Eye (tissue), 1 donor: ENCODE data around the gene DBNL.

Experiments
- DNase-seq: peaks from one replicate; pipeline ENCODE4 v3.0.0-alpha.2; 2015

Gene DBNL

DNA sequence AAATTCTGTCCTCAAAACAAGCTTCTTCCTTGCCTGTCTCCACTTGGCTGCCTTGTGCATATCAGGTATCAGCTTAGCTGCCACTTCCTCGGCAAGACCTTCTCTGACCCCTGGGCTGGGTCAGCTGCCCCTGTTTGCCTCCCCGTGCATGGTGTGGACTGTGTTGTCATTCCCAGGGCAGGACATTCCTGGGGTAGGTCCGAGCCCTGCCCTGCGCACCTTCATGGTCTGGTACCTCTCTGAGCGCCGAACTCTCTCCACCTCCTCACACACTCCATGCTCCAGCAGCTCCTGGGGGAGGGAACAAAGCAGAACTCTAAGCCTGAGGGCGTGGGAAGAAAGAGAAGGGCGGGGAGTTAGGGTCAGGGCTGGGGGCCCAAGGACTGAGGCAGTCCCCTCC lies 34.0 kb downstream of the DBNL start:
- no peak for DNase-seq

DNA sequence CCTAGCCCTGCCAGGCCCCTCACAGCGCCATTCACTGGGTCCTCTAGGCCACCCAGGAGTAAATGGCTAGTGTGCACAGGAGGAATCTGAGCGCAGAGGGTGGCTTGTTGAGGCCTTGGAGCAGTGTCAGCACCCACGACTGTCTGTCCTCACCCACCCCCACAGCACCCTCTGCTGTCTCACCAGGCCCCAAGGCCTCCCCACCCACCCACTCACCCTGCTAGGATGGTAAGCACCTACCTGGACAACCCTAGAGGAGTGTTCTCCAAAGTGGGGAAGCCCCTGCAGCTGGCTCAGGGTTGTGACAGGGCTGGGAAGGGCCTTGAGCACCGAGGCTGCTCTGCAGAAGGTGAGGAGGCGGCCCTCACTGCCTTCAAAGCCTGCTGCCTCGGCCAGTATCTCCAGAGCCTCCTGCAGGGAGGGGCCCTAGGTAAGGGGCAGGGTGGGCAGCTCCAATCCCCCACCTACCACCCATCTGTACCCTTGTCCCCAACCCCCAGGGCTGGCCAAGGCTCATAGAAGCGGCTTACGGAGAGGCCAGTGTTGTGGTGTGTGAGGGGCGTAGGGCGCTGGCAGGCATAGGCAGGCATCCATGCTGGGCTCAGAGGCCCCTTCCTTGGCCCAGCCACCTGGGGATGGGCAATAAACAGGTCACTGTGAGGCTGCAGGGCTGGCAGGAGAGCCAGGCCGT lies 35.0 kb downstream of the DBNL start:
- DNase-seq = no peak

DNA sequence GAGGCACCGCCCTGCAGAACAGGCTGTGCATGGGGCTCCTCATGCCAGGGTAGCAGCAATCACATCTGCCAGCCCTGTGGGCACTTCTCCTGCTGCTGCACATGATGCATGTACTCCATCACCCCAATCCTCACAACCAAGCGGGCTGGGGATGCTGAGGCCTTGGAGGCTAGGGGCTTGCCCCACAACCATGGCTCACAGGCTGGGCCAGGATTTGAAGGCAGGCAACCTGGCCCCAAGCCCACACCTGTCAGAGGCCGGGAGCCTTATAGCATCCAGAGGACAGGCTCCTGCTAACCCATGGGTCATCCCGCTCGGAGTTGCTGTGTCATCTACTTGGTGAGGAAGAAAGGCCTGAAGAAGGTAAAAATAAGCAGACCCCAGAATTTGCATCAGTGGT lies 35.6 kb downstream of the DBNL start:
- DNase-seq = no peak

DNA sequence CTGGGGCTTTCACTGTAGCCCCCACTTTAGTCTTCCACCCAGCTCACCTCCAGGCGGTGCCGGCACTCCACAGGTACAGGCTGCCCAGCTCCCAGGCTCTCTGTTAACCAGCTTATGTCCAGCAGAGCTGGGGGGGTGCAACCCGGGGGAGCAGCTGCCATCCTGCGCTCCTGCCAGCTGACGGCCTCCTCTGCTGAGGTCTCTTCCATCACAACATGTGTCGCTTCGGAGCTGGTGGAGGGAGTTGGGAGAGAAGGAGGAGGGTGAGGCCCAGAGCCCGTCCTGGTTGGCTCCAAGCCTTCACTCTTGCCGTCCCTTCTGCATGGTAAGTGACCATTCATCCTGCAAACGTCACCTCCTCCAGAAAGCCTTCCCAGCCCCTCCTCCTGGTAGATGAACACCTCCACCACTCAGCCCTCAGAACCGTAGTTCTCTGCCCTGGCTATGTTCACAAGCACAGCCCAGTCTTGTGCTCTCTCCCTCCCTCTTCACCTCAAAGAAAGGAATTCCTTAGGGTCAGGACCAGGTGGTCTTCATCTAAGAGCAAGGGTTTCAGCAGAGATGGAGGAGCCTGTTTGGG lies 36.3 kb downstream of the DBNL start:
- DNase-seq = no peak

DNA sequence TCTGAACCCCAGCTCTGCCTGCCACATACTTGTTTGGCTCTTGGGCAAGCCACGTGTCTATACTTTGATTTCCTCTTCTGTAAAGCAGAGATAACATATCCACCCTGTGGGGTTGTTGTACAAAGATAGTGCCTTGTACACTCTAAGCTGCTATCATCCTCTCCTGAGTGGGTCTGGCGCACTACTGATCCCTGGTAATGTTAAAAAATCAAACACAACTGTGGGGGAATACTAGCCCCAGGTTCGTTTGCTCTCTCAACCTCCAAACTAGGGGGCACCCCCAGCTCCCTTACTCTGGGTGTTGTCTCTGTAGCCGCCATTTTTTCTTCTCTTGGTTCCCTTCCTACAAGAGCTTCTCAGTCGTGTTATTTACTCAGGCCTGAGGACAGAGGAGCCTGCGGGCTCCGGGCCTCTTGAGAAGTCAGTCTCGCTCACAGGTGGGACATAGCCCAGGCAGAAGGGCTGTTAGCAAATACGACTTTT lies 36.8 kb downstream of the DBNL start:
- no peak for DNase-seq

DNA sequence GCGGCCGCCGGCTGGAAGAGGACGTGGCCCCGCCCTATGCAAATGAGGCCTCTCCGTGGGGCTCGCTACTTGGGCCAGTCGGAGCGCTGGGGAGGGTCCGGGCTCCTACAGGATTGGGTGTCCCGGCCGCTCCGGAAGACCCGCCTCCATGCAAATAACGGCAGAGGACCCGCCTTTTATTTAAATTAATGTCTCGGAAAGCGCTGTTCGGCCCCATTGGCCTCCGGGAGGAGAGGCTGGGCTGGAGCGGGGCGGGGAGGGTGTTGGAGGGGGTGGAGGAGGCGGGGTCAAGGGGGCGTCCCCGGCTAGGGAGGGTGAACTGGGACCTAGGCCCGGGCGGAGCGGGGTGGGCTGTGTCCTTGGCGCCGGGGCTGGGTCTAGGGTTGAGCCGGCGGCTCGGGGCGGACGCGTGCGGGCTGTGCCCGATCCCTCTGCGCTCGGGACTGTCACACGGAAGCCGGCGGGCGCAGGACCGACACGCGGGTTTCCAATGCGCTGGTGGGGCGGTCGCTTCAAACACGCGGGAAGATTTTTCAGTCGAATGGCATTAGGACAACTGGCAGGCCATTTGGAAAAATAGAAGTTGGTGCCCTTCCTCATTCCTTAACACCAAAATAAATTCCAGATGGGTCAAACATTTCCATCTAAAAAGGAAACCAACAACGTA lies 38.2 kb downstream of the DBNL start:
- DNase-seq = peak; percentile 99

DNA sequence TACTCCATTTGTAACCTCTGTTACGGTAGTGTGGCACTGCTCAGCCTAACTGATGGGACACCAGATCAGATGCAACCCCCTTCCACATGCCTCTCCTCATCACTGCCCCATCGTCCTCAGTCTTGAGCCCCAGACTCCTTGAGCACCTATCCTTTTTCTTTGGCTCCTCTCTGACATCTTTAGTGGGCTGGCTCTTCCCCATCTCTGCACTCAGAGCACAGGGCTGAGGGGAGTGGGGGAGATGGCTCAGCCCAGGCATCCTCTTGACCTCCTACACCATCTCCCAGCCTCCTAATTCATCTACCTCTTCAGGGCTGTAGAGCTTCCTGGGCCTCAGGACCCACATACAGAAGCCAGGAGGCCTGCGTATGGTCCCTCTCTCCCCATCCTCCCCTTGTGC lies 39.3 kb downstream of the DBNL start:
- no peak for DNase-seq

DNA sequence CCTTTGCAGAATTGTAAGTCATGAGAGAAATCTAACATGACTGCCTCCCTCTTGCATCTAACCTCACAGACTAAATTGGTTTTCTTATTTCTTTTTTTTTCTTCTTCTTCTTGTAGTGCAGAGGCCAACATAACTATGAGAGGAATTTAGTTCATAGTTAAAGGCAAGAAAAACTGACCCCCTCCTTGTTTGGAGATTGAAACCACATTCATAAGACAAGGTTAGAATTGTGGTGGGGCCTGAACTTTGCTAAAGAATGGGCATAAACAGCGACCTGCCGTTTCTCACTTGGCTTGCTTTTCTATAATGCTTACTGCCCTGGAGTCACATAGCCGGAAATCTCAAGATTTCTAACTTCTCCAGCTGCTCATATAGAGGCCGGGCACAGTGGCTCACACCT lies 40.2 kb downstream of the DBNL start:
- no peak for DNase-seq

DNA sequence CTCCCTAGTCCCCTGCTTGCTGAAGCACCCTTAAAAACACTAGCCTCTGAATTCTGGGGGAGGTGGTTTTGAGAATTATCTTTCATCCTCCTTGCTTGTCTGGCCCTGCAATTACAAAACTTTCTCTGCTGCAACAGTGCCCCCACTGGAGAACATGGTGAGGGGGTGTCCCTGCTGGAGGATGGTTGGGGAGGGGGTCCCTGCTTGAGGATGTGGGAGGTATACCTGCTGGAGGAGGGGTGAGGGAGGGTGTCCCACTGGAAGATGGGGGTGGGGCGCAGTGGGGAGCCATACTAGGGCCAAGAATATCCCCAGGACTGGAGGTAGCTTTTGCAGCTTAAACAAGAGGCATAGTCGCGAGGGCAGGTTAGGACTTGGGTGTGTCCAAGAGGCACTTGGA lies 41.0 kb downstream of the DBNL start:
- DNase-seq = no peak

DNA sequence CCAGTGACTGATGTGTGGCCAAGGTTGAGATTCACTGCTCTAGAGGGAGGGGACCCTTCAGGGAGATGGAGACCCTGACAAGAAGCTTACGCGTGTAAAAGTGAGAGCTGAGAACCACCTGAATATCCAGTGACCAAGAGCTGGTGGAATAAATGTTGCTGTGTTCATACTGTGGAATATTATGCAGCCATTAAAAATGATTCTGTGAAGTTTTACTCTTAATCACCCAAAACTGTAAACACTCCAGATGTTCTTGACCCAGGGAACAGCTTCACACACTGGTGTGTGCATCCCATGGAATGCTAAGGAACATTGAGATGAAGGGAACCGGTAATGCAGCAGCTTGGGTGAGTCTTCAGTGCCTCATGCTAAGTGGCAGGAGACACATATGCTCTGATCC lies 42.1 kb downstream of the DBNL start:
- DNase-seq = no peak

DNA sequence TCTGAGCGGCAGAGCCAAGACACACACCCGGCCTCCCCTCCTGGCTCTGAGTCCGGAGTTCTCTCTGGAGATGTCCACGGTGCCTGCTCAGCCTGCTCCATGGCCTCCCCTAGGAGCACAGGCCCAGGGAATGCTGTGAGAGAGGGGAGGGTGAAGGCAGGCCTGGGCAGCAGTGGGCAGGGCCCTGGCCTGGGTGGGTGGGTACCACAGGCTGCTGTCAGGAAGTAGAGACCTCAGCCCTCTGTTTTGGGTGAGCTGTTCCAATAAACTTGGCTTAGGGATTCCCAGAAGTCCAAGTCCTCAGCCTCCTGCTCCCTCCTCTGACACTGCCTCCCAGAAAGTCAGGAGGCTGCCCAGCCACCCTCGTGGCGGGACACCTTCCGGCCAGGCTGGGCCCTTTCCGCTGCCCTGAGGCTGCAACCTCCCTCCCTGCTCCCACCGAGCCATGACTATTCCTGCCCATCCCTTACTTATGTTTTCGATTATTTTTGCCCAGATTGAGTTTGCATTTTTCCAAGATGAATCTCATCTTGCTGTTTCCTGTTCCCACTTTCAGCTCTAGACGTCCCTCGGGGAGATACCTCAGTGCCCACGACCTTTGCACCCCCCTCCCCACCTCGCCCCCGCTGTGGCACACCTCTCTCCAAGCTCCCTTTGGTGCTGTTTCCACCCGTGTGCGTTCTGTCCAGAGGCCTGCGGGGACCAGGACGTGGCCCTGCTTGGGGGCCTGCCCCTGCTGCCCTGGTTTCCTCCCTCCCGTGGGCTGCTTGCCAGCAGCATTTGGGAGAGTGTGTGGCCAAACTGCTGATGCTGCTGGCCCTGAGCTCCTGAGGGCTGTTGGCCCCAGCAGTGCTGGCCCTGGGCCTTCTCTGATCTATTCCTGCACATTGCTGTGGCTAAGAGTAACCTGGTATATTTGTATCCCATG lies 43.7 kb downstream of the DBNL start:
- DNase-seq = no peak

DNA sequence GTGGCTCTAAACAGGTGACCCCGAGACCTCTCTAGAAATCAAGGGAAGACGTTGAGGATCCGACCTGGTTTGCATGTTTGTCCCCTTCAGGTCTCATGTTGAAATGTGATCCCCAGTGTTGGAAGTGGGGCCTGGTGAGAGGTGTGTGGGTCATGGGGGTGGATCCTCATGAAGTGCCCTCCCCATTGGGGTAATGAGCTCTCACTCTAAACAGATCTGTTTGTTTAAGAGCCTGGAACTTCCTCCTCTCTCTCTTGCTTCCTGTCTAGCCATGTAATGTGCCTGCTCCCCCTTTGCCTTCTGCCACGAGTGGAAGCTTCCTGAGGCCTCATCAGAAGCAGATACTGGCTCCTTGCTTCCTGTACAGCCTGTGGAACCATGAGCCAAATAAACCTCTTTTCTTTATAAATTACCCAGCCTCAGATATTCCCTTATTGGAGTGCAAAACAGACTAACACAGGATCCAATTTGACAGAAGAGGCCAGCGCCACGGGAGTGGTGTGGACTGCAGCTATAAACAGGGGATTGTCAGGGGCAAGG lies 48.7 kb downstream of the DBNL start:
- no peak for DNase-seq

DNA sequence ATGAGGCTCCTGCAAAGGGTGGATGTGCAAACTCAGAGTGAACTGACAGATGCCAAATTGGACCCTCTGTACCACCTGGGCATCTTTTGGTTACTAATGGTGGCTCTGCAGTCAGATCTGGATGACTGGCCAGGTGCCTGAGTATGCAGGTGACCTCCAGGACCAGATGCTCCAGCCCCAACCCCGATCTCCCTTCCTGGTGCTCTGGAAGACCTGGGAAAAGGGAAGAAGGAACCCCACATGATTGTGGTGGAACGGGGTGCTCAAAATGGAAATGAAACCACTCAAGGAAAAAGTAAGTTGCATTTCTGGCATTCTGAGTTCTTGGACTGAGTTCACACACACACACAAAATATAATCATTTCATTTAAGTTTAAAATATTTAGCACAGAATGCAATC lies 49.9 kb downstream of the DBNL start:
- DNase-seq = no peak

DNA sequence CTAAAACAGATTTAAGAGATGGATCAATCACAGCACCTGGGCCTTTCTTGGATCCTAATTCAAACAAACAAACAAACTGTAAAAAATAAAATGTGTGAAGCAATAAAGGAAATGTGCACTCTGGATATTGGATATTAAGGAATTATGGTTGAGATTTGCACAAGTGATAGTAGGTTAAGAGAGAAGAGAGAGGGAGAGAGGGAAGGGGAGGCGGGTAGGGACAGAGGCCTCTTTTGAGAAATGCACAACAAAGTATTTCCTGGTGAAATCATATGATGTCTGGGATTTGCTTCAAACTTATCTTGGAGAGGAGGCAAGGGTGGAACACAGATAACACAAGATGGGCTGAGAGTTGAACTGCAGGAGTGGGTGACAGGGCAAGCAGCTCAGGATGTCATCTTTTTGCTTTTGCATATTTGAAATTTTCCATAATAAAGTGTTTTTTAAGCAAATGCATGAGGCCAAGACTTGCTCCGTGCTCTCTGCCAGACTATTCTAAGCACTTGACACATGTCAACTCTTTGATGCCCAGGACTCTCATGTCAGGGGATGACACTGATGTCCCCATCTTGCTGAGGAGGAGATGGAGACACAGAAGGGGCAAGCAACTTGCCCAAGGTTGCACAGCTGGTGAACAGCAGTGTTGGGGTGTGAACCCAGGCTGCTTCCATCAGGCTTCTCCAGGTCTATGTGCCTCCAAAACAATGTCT lies 50.5 kb downstream of the DBNL start:
- DNase-seq = no peak

DNA sequence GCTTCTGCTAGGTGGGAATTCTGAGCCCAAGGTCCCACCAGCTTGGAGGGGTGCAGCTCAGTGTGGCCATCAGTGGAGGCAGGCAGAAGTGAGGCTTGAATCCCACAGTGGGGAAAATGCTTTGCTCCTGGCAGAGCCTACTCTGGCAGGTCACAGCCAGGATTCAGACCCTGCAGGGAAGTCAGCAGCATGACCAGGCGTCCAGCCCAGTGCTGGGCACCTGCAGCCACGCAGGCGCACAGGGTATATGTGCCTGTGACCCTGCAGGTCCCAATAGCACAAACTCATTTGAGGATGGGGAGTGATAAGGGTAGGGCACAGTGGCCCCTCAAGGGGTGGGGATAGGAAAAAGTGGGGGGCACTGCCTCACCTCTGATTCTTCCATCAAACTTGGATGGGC lies 51.3 kb downstream of the DBNL start:
- DNase-seq = no peak

DNA sequence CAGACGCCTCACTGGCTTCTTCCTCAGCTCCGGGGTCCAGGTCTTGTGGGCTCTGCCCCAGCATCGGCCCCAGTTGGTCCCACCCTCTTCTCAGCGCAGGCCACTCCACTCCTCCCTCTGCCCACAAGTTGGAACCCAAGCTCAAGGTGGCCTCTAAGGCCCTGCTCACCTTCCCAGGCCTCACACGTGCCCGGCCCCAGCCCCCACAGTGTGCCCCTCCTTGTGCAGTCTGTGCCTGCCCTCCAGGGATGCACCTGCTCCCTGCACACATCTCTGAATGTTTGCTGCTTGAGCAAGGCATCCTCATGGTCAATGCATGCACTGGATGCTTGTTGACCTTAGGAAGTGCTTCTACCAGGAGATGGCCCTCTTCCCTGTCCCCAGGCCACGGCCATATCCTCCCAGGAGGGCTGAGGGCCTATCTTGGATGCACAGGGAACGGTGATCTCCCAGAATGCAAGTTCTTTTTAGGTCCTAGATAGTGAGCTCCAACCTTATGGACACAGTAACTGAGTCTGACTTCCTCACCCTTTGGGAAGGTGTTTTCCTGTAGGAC lies 51.9 kb downstream of the DBNL start:
- DNase-seq = no peak

DNA sequence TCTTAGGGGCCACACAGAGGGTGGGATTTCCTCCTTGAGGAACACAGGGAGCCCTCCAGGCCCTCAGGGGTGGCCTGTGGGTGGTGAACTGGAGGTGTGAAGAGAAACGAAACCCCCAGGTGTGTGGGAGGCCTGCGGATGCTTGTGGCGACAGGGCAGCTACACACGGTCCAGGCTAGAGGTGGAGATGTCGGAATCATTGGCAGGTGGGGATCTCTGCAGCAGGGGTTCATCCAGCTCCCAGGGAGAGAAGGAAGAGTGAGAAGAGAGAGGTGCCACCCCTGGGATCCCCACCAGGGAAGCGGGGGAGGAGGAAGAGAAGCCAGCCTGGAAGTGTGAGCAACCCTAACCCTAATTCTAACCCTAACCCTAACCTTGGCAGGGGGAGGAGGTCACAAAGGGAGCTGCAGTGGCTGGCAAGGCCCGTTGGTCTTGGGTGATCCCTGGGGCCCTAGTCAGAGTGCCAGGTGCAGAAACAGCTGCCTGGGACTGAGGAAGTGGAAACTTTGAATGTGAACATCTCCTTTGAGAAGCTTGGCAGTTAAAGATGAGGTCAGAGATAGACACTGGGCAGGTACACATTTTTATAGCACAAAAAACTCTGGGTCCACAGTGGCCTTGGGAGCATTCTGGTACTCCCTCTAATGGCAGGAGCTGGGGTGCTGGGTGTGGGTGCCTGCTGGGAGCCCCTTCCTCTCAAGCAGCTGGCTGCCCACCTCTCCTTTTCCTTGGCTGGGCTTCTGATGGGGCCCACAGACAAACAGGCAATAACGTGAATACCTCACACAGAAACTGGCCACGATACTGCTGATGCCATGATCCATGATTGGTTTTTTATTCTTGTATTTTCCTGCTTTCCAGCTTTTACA lies 52.8 kb downstream of the DBNL start:
- DNase-seq = no peak

DNA sequence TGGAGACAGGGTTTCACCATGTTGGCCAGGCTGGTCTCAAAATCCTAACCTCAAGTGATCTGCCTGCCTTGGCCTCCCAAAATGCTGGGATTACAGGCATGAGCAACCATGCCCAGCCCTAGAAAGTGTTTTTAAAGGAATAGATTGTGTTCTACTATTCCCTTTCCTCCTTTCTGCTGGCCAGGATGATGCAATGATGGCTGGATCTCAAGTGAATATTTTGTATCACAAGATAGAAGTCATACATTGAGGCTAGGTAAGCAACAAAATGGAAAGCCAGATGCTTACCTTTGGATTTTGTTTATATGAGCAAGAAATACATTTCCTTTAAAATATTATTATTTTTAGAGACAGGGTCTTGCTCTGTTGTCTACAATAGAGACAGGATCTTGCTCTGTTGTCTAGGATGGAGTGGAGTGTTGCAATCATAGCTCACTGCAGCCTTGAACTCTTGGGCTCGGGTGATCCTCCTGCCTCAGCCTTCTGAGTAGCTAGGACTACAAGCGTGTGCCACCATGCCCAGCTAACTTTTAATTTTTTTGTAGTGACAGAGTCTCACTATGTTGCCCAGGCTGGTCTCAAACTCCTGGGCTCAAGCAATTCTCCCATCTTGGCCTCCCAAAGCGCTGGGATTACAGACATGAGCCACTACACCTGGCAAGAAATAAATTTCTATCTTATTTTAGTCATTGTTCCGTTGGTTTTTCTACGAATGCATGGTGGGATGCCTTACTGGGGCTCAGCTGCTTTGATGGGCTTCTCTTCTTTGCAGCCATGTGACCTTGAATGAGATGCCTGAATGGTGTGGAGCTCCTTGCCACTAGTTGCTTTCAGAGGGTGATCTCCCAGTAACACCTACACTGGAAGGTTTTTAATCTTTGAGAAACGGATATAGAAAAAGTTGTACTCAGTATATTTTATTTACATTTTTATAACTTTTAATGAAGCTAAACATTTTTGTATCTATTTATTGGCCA lies 53.9 kb downstream of the DBNL start:
- no peak for DNase-seq

DNA sequence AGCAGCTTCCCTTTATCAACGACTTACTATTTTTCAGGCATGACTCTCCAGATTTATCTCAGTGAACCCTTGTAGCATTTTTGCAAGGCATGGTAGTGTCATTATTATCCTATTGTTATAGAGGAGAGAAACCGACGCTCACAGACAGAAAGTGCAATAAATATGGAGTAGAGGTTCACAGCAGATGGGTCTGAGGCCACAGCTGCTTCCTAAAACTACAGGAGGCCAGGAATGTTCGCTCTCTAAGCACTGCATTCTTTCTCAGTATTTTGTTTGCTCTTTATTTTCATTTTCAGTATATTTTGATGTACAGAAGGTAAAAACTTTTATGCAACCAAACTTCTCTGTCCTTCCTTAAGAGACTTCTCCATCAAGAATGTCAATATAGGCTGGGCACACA lies 55.2 kb downstream of the DBNL start:
- DNase-seq = no peak
